Measurements from ENCODE around the gene NCR3LG1.

NCR3LG1 gene

GRCh38 chr11:17391493-17392355 is 40.1 kb downstream of the NCR3LG1 start:
- FAIRE-seq: no peak
- no peak for DNase-seq (ENCODE audit: insufficient read length, low spot score)

GRCh38 chr11:17392872-17393271 is 41.3 kb downstream of the NCR3LG1 start:
- no peak for DNase-seq (ENCODE audit: insufficient read length, low spot score)
- no peak for FAIRE-seq

GRCh38 chr11:17393472-17393871 is 41.9 kb downstream of the NCR3LG1 start:
- DNase-seq (ENCODE audit: insufficient read length, low spot score) (no peak), FAIRE-seq (no peak)

GRCh38 chr11:17394743-17395390 is 43.3 kb downstream of the NCR3LG1 start:
- DNase-seq (ENCODE audit: insufficient read length, low spot score) (no peak), FAIRE-seq (no peak)

DNA sequence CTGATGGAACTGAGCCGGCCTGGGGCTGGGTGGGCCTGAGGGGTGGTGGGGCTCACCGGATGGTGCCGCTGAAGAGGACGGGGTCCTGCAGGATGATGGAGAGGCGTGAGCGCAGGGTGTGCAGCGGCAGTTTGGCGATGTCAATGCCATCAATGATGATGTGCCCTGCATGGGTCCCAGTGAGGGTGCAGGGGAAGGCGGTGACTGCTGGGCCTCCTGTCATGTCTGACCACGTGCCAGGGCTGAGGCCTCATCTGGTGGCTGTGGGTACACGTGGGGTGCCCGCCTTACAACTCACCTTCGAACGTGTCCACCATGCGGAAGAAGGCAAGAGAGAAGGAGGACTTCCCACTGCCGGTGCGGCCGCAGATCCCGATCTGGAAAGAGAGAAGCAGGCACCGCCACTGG is 44.0 kb downstream of the NCR3LG1 start:
- no peak for DNase-seq (ENCODE audit: insufficient read length, low spot score)
- FAIRE-seq: no peak

- DNase-seq (ENCODE audit: insufficient read length, low spot score): no peak
- FAIRE-seq: no peak
These were observed 44.4 kb downstream of the NCR3LG1 start for GRCh38 chr11:17395978-17396377.

GRCh38 chr11:17396598-17397310 is 45.2 kb downstream of the NCR3LG1 start:
- FAIRE-seq: no peak
- DNase-seq (ENCODE audit: insufficient read length, low spot score): no peak

- no peak for FAIRE-seq
These were observed 45.9 kb downstream of the NCR3LG1 start for GRCh38 chr11:17397311-17398002.

GRCh38 chr11:17399236-17399635 is 47.6 kb downstream of the NCR3LG1 start:
- no peak for DNase-seq (ENCODE audit: insufficient read length, low spot score)
- no peak for FAIRE-seq

More at GRCh38 chr11:17397311-17398002, 45.9 kb downstream of the NCR3LG1 start:
- DNase-seq (ENCODE audit: insufficient read length, low spot score): no peak

DNA sequence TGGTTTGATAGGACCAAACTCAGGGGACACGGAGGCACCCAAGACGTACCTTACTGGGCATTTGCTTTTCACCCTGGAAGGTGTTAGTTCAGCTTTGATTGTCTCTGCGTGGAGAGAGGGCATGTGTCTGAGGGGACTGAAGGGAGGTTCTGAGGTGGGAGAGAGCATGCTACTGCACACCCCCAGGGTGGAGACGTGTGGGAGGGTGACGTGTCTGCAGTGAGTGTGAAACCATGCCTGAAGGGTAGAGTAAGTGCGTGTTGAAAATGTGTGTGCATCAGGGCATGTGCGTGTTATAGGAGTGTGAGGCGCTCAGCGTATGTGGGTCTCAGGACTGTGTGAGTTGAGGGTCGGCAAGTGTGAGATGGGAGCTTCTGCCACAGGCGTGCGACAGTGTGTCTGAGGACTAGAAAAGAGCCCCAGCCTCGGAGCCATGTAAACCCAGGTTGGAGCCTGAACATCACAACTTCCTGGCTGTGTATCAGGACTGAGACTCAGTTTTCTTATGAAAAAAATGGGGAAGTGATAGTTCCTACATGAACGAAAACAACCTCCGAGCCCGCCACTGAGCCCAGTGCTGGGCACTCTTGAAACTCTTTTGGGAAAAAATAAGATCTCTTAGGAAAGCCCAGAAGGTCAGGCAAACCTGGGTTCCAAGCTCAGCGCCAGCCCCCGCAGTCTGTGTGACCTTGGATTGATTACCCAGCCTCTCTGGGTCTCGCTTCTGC is 48.6 kb downstream of the NCR3LG1 start:
- peak; percentile 63 for FAIRE-seq
- DNase-seq (ENCODE audit: insufficient read length, low spot score): no peak

DNA sequence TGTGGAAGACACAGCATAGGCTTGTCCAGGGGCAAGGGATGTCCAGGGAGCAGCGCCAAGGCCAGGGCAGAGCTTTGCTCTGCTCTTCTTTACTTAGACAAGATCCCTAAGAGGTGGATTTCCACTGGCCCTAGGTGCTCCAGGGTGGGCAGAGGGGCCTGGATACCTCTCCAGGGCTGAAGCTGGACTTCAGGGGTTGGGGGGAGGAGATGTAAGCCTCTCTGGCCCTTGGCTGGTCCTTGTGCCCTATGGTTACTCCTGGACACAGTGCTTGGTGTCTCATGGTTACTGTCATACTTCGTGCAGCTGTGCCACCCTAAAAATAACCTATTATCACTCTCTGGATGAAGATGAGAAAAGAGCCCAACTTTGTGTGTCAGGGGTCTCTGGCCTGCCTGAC is 49.7 kb downstream of the NCR3LG1 start:
- DNase-seq (ENCODE audit: insufficient read length, low spot score) (no peak), FAIRE-seq (no peak)

- FAIRE-seq: no peak
These were observed 50.2 kb downstream of the NCR3LG1 start for GRCh38 chr11:17401841-17402240.

GRCh38 chr11:17402486-17402885 is 50.9 kb downstream of the NCR3LG1 start:
- no peak for FAIRE-seq
- no peak for DNase-seq (ENCODE audit: insufficient read length, low spot score)

More at GRCh38 chr11:17401841-17402240, 50.2 kb downstream of the NCR3LG1 start:
- no peak for DNase-seq (ENCODE audit: insufficient read length, low spot score)

DNA sequence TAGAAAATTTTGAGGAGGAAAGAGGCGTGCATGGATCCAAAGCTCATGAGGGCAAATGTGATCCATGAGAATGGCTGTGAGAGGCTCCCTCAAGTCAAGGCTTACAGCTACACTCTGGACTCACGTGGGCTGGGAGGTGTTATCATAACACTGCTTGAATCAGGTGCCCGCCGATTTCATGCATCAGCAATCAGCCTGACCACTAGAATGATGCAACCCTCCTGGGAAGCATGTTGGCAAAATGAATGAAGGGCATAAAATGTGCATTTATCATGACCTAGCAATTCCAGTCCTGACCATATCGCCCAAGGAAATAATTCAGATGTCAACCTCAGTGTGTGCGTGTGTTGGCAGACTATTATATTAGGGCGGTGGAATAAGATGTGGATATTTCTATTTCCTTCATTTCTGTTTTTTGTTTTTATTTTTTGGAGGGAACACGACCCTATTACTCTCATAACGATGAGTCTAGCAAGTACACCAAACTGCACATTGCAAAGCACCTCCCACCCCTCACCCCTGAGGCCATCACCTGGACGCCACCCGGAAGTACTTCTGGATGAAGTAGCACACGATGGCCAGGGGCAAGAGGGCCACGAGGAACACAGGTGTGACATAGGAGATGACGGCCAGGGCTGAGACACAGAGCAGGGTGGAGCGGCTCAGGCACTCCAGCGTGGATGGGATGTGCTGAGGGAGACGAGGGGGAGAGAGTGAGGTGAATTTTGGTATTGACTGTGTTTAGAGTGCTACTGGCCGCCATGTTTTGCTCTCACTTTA is 52.6 kb downstream of the NCR3LG1 start:
- DNase-seq (ENCODE audit: insufficient read length, low spot score) (no peak), FAIRE-seq (no peak)

DNA sequence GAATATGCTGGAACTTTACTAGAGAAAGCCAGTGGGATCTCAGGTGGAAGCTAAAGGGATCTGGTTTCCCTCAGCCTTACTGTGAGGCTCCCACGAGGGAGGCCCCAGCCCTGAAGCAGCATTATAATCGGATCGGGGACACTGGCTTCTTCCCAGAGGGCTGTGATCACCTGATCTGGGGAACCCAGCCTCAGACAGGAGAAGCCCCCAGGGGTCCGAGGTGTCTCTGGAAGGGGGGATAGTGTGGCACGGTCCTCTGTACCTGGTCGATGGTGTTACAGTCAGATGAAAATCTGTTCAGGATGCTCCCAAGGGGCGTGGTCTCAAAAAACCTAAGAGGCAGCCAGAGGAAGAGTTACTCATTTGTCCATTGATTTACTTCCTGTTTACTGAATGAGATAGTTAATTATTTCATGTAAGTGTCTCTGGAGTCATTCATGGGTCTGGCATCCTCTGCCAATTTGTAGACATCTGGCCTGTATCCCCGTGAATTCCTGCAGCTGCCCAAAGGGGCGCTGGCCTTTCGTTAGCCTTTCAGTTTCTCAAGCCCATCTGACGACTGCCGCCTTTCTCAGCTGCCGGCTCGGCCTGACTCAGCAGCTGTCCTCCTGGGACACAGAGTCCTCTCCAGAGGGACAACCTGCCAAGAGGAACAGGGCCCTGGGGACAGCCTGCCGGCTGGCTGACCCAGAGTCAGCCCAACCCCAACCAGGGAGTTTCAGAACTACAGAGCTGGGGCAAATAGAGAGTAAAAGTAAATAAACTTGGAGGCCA is 53.8 kb downstream of the NCR3LG1 start:
- DNase-seq (ENCODE audit: insufficient read length, low spot score): no peak

GRCh38 chr11:17406082-17406817 is 54.6 kb downstream of the NCR3LG1 start:
- DNase-seq (ENCODE audit: insufficient read length, low spot score): no peak
- FAIRE-seq: peak; percentile 28

More for the DNA sequence above, 53.8 kb downstream of the NCR3LG1 start:
- no peak for FAIRE-seq

GRCh38 chr11:17406818-17407149 is 55.2 kb downstream of the NCR3LG1 start:
- FAIRE-seq (no peak), DNase-seq (ENCODE audit: insufficient read length, low spot score) (no peak)

GRCh38 chr11:17407575-17407974 is 56.0 kb downstream of the NCR3LG1 start:
- no peak for DNase-seq (ENCODE audit: insufficient read length, low spot score)
- no peak for FAIRE-seq
